ENCODE data around the gene CAPS.
"Not testable (repeated sequence)": the region's sequence is repeated elsewhere in the genome, so short reads cannot be mapped to it uniquely, and the experiment has no call there.

Gene CAPS

DNA sequence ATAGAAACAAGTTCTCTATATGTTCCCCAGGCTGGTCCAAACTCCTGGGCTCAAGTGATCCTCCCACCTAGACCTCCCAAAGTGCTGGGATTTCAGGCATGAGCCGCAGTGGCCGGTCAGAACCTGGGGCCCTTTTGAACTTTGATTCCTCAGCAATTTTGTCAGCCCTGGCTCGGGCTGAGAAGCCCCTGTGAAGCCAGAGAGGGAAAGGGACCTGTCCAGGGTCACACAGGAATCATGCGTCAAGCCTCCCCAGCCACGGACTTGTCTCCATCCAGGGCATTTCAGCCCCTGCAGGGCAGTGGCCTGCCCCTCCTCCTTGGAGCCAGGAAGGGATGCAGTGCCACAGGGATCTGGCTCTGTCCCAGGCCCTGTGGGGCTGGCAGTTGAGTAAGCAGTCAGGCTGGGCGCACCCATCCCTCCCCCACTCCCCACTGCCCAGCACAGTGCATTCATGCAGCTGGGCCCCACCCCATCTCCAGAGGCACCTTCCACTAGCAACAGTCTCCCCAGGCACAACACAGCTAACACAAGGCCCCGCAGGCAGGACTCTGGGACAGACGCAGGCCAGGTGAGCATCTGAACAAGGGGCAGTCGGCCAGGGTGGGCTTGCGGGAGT is at the start of gene CAPS:
Gene CAPS, plus strand, starts transcription at position 516 of the 619 bp plus-strand sequence. CDS start 153 bp downstream, outside the sequence.
- no peak for DNase-seq (ENCODE audit: low read depth, low spot score)

DNA sequence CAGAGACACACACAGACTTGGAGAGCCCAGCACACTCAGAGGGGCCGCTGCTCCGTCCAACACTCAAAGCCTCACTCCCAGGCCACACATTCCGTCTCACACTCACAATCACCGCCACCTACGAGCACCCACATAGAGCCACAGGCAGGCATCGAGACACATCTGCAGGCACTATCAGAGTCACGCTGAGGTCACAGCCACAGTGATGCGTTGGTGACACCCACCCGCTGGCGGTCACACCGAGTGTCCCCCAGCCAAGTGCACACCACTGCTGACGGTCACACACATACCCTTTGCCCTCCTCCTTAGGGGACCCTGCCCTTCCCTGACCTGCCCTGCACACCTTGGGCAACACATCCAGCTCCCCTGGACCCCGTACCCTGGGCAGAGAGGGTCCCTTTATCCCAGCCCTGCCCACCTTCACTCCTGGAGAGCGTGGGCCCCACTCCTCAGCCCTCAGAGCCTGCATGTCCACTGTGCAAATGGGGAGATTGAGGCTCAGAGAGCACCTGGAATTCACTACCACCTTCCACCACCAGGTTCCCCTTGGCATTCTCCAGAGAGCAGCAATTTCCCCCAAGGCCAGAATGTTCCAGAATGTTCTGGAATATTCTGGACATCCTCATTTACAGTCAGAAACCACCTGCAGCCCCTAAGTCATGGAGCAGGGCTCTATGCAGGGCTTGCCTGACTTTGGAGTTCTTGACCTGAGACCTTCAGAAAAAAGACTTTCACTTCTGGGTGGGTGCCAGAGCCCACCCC is 49.1 kb upstream of the CAPS start:
- no peak for DNase-seq (ENCODE audit: low read depth, low spot score)

DNA sequence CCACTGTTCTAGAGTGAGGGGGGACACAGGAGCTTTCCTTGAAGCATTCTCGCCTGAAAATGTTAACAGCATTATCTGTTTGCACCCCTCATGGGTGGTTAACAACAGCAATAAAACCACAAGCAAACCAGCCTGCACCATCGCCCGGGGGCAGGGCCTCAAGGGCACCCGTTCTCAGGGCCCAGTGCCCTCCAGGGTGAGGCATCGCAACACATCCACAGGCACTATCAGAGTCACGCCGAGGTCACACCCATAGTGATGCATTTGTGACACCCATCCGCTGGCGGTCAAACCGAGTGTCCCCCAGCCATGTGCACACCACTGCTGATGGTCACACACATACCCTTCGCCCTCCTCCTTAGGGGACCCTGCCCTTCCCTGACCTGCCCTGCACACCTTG is 48.3 kb upstream of the CAPS start:
- DNase-seq (ENCODE audit: low read depth, low spot score): no peak

GRCh38 chr19:5867201-5868136 is 46.6 kb upstream of the CAPS start:
- DNase-seq (ENCODE audit: low read depth, low spot score): no peak

- no peak for DNase-seq (ENCODE audit: low read depth, low spot score)
Measured at GRCh38 chr19:5870986-5871394, 43.1 kb upstream of the CAPS start.

- no peak for DNase-seq (ENCODE audit: low read depth, low spot score)
Measured at GRCh38 chr19:5873617-5874199, 40.3 kb upstream of the CAPS start.

DNA sequence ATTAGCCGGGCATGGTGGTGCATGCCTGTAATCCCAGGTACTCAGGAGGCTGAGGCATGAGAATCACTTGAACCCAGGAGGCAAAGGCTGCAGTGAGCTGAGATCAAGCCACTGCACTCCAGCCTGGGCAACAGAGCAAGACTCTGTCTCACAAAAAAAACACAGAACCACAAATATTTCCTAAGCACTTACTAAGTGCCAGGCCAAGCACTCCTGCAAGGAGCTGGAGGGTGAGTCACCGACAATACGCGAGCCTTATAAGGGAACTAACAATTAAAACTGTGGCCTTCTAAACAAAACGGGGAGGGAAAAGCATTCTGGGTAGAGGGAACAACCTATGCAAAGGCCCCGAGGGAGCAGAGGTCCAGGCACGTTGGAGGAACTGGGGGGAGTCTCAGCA is 39.6 kb upstream of the CAPS start:
- DNase-seq (ENCODE audit: low read depth, low spot score): not testable (repeated sequence)

DNA sequence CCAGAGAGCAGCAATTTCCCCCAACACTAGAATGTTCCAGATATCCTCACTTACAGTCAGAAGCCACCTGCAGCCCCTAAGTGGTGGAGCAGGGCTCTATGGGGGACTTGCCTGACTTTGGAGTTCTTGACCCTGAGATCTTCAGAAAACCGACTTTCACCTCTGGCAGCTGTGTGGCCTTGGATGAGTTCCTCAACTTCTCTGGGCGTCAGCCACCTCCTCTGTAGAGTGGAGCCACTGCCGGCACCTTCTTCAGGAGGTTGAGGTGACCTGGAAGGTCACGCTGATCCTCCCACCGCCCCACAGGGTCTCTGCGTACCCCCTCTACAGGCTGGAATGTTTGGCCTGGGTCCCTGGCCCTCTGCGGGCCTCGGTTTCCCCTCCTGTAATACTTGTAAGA is 36.6 kb upstream of the CAPS start:
- DNase-seq (ENCODE audit: low read depth, low spot score): no peak

- DNase-seq (ENCODE audit: low read depth, low spot score): no peak
Measured at GRCh38 chr19:5877882-5878281, 36.2 kb upstream of the CAPS start.

GRCh38 chr19:5880196-5880595 is 33.9 kb upstream of the CAPS start:
- no peak for DNase-seq (ENCODE audit: low read depth, low spot score)

GRCh38 chr19:5880604-5881078 is 33.4 kb upstream of the CAPS start:
- no peak for DNase-seq (ENCODE audit: low read depth, low spot score)

DNA sequence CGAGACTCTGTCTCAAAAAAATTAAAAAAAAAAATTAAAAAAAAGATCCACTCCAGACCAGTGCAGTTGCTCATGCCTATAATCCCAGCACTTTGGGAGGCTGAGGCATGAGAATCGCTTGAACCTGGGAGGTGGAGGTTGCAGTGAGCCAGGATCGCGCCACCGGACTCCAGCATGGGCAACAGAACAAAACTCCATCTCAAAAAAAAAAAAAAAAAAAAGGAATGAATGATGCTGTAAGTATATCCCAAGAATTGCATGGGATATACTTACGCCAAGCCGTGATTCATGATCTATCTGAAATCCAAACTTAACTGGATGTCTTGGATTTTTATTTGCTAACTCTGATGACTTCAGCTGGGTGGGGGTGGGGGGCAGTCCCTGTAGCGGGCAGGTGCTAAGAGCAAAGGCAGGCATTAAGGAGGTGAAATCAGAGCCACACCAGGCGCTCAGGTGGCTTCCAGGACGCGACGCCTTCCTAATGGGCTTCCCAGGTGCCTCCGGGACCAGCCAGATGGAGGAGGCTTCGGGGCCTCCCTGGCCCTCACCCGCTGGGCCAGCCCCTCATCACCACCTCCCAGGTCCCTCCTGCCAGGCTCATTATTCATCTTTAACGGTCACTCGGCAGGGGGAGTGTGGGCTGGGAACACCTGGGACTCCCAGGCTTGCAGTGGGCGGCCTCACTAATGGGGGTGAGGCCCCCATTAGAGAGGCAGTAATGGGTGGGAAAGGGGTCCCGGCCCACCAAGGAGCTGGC is 32.3 kb upstream of the CAPS start:
- DNase-seq (ENCODE audit: low read depth, low spot score): no peak

- DNase-seq (ENCODE audit: low read depth, low spot score): no peak
Measured at GRCh38 chr19:5882421-5882968, 31.6 kb upstream of the CAPS start.

- not testable (repeated sequence) for DNase-seq (ENCODE audit: low read depth, low spot score)
Measured at GRCh38 chr19:5883157-5883873, 30.7 kb upstream of the CAPS start.

DNA sequence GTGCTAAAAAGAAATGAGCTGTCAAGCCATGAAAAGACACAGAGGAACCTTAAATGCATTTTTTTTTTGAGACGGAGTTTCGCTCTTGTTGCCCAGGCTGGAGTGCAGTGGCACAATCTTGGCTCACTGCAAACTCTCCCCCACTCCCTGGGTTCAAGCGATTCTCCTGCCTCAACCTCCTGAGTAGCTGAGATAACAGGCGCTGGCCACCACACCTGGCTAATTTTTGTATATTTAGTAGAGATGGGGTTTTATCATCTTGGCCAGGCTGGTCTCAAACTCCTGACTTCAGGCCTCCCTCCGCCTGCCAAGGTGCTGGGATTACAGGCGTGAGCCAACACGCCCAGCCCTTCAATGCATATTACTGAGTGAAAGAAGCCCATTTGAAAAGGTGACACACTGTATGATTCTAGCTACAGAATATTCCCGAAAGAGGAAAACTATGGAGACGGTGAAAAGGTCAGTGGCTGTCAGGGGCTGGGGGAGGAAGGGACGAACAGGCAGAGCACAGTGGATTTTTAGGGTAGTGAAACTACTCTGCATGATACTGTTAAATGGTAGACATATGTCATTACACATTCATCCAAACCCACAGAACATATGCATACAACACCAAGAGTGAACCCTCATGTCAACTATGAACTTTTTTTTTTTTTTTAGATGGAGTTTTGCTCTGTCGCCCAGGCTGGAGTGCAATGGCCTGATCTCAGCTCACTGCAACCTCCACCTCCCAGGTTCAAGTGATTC is 29.8 kb upstream of the CAPS start:
- DNase-seq (ENCODE audit: low read depth, low spot score): not testable (repeated sequence)

GRCh38 chr19:5889288-5889971 is 24.6 kb upstream of the CAPS start:
- DNase-seq (ENCODE audit: low read depth, low spot score): no peak

GRCh38 chr19:5890099-5890498 is 24.0 kb upstream of the CAPS start:
- no peak for DNase-seq (ENCODE audit: low read depth, low spot score)

DNA sequence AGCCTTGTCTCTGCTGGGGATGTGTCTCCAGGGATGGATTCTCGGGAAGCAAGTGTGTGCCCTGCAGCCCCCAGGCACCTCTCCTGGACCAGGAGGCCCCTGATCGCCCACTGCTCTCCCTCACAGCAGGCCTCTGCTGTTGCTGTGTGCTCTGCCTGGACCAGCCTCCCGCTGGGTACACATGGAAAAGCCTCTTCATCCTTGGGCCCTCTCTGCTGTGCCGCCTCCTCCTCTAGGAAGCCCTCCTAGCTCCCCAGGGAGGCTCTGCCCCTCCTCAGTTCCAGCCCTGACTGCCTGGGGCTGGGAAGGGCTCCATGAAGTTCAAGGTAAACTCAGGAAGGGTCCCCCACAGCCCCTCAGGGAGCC is 22.5 kb upstream of the CAPS start:
- no peak for DNase-seq (ENCODE audit: low read depth, low spot score)

All from iPS DF 19.7 (cell line).